Stomach (tissue), 9 donors: ENCODE results near the gene PACS2. TPM values are rescaled to one million over a fixed set of nuclear protein-coding genes. Genes with fewer than 3 reads are reported as not detected.
A peak's percentile ranks its signal among the peaks of the same experiment; 100 is the strongest.

ENCODE experiments used
- DNase-seq, 2 donors: peaks; one replicate each; pipeline versions ENCODE4 v3.0.0 to v3.0.0-alpha.2; 2013 to 2019
- H3K27ac ChIP-seq, 5 donors: fragments of 200-600 bp in 4 of 5; sonication (generic) in 4 of 5; one replicate each; pipeline ENCODE4 v1.5.1; 2013 to 2019; ENCODE audit warnings: mild to moderate bottlenecking in 1 of 5, moderate library complexity in 1 of 5
- H3K27me3 ChIP-seq, 3 donors: fragments of 200-600 bp; sonication (generic); one replicate each; pipeline ENCODE4 v1.5.1; 2017 to 2019; ENCODE audit warnings: mixed run types in 1 of 3
- H3K36me3 ChIP-seq, 4 donors: fragments of 200-600 bp; sonication (generic); 1 replicate in 3 of 4; 2 replicates in 1 of 4; pipeline ENCODE4 v1.5.1; 2016 to 2019
- H3K4me1 ChIP-seq, 4 donors: fragments of 200-600 bp; sonication (generic); one replicate each; pipeline ENCODE4 v1.5.1; 2016 to 2019
- H3K4me3 ChIP-seq, 4 donors: fragments of 200-600 bp; sonication (generic) in 3 of 4; one replicate each; pipeline ENCODE4 v1.5.1; 2016 to 2019; ENCODE audit warnings: mild to moderate bottlenecking in 1 of 4
- H3K9me3 ChIP-seq, 4 donors: fragments of 200-600 bp; sonication (generic); one replicate each; pipeline ENCODE4 v1.5.1; 2016 to 2019
- CTCF ChIP-seq, 7 experiments: fragments of 450-650 bp in 4 of 7; fragments of 200-600 bp in 3 of 7; sonication (generic) in 3 of 7; IDR thresholded peaks; one replicate each; pipeline ENCODE4 v1.5.1; 2016 to 2019; ENCODE audit warnings: antibody characterized with exemption in 7 of 7, control low read depth in 2 of 7, mild to moderate bottlenecking in 1 of 7
- EP300 ChIP-seq: sonication (generic); formaldehyde crosslinking; IDR thresholded peaks from one replicate; pipeline ENCODE4 v1.6.1; 2017; ENCODE audit warnings: antibody characterized with exemption
- POLR2A ChIP-seq, 4 donors: fragments of 450-650 bp; IDR thresholded peaks; one replicate each; pipeline ENCODE4 v1.6.1; 2016; ENCODE audit warnings: antibody characterized with exemption in 4 of 4, control low read depth in 2 of 4, mild to moderate bottlenecking in 1 of 4, moderate library complexity in 1 of 4
- POLR2AphosphoS5 ChIP-seq, 3 donors: sonication (generic); formaldehyde crosslinking; IDR thresholded peaks; one replicate each; pipeline ENCODE4 v1.6.1; 2016; ENCODE audit warnings: antibody characterized with exemption in 3 of 3
- WGBS, 5 donors: extraction: QIAGEN DNeasy Blood & Tissue Kit in 3 of 5; methylation state at CpG; one replicate each; pipeline versions ENCODE4 v1.1.5 to v1.1.7; 2013 to 2018; 5-methylcytosine and 5-hydroxymethylcytosine counted together
- intact Hi-C: fragments of 100-400 bp; cut with DNase I; formaldehyde crosslinking; loops from one replicate; pipeline ENCODE4 v1.15.1; 2023; ENCODE audit warnings: low total_unique reads
- polyA plus RNA-seq, 3 donors: library from polyadenylated mRNA; stranded (reverse); fragments of 200-250 nt; gene quantifications; one replicate each; pipeline ENCODE4 v1.2.3, GENCODE V29; 2013
- total RNA-seq, 5 donors: library from RNA; depleted of rRNA; stranded (reverse); fragments of >200 nt; gene quantifications; one replicate each; pipeline versions ENCODE4 v1.1.0 to v1.2.3, GENCODE V29; 2014 to 2016
- donor health status: healthy with polysubstance abuse.
- donor health status: Bipolar disorder and iron deficiency.
- donor health status: healthy.

Gene PACS2
- total and polyA plus RNA-seq, 8 donors: 23.4 to 209 (median 48.8) TPM

GRCh38 chr14:105388110-105388951, 73.8 kb downstream of the PACS2 start:
- H3K36me3 ChIP-seq: peaks cover 19 to 69% (median 66%) of the 10 kb centered on the region in 4 donors
- H3K9me3 ChIP-seq: no peaks in the 10 kb centered on the region
- no peak overlapping the region for H3K4me3 ChIP-seq
- intact Hi-C loops: loop anchor here (10.0 kb wide), 1 partner anchor 116 kb away; no protein-coding TSS in a partner anchor
- WGBS, 5 donors: 87 to 92% (median 89%) methylated on average over 9 to 25 of the region's 25 CpGs
- no peak for DNase-seq
- no peak for TF ChIP-seq EP300
- TF ChIP-seq POLR2A (IDR thresholded peaks at IDR 0.05): no peak
- TF ChIP-seq CTCF (IDR thresholded peaks at IDR 0.05): no peak
- no peak for TF ChIP-seq POLR2AphosphoS5 (IDR thresholded peaks at IDR 0.05)
- H3K27ac ChIP-seq: no peak overlapping the region
- peaks cover 0 to 19% (median 14%) of the 10 kb centered on the region in 4 donors for H3K4me1 ChIP-seq
- no peaks in the 10 kb centered on the region for H3K27me3 ChIP-seq

GRCh38 chr14:105388976-105389375, 74.4 kb downstream of the PACS2 start:
- WGBS, 5 donors: 87 to 94% (median 93%) methylated on average over 13 to 16 of the region's 16 CpGs
- intact Hi-C loops: loop anchor here (10.0 kb wide), 1 partner anchor 116 kb away; no protein-coding TSS in a partner anchor

GRCh38 chr14:105389534-105389933, 75.0 kb downstream of the PACS2 start:
- DNase-seq: no peak
- Histone ChIP-seq H3K4me3 (no peak overlapping the region), H3K9me3 (no peaks in the 10 kb centered on the region), H3K27me3 (no peaks in the 10 kb centered on the region), H3K36me3 (peaks cover 11 to 64% (median 60%) of the 10 kb centered on the region in 4 donors), H3K4me1 (peaks cover 0 to 19% (median 14%) of the 10 kb centered on the region in 4 donors), H3K27ac (peak overlapping the region in 3 of 5 donors; percentile 33 to 67 (median 54))
- no peak for TF ChIP-seq EP300
- TF ChIP-seq CTCF (IDR thresholded peaks at IDR 0.05): no peak
- TF ChIP-seq POLR2A (IDR thresholded peaks at IDR 0.05): no peak
- no peak for TF ChIP-seq POLR2AphosphoS5 (IDR thresholded peaks at IDR 0.05)
- intact Hi-C loops: loop anchor here (10.0 kb wide), 1 partner anchor 115 kb away; no protein-coding TSS in a partner anchor
- 25 to 90% (median 74%) methylated on average over 2 to 12 of the region's 12 CpGs for WGBS, 5 donors

More at GRCh38 chr14:105388976-105389375, 74.4 kb downstream of the PACS2 start:
- peaks cover 14 to 64% (median 60%) of the 10 kb centered on the region in 4 donors for H3K36me3 ChIP-seq
- DNase-seq: no peak
- H3K4me1 ChIP-seq: peaks cover 0 to 19% (median 14%) of the 10 kb centered on the region in 4 donors
- TF ChIP-seq CTCF (IDR thresholded peaks at IDR 0.05) (no peak), POLR2A (IDR thresholded peaks at IDR 0.05) (no peak), POLR2AphosphoS5 (IDR thresholded peaks at IDR 0.05) (no peak), EP300 (no peak)
- peak overlapping the region in 2 of 5 donors; percentile 54 to 67 for H3K27ac ChIP-seq
- no peaks in the 10 kb centered on the region for H3K9me3 ChIP-seq
- H3K27me3 ChIP-seq: no peaks in the 10 kb centered on the region
- no peak overlapping the region for H3K4me3 ChIP-seq

GRCh38 chr14:105389976-105390848, 75.7 kb downstream of the PACS2 start:
- H3K4me1 ChIP-seq: peaks cover 0 to 19% (median 14%) of the 10 kb centered on the region in 4 donors
- H3K36me3 ChIP-seq: peaks cover 6 to 64% (median 60%) of the 10 kb centered on the region in 4 donors
- 69 to 84% (median 82%) methylated on average over 15 to 27 of the region's 27 CpGs for WGBS, 5 donors
- H3K4me3 ChIP-seq: no peak overlapping the region
- H3K27ac ChIP-seq: peak overlapping the region in 4 of 5 donors; percentile 33 to 67 (median 50)
- intact Hi-C loops: loop anchor here (10.0 kb wide), 1 partner anchor 115 kb away; no protein-coding TSS in a partner anchor
- DNase-seq: no peak
- no peaks in the 10 kb centered on the region for H3K27me3 ChIP-seq
- TF ChIP-seq POLR2A (IDR thresholded peaks at IDR 0.05) (no peak), EP300 (no peak), CTCF (IDR thresholded peaks at IDR 0.05) (no peak), POLR2AphosphoS5 (IDR thresholded peaks at IDR 0.05) (no peak)
- no peaks in the 10 kb centered on the region for H3K9me3 ChIP-seq
